C4-2B (cell line): ENCODE data around the gene SH2D6.

Source experiments
- ZFX ChIP-seq: fragments of 450-650 bp; IDR thresholded peaks from 2 replicates; pipeline ENCODE4 v1.6.1; 2017
- TF ChIP-seq, protein P1 (sequence below): fragments of 450-650 bp; conservative IDR thresholded peaks from 2 replicates; pipeline ENCODE4 v1.5.1; 2017; ENCODE audit warnings: mild to moderate bottlenecking

DNA sequence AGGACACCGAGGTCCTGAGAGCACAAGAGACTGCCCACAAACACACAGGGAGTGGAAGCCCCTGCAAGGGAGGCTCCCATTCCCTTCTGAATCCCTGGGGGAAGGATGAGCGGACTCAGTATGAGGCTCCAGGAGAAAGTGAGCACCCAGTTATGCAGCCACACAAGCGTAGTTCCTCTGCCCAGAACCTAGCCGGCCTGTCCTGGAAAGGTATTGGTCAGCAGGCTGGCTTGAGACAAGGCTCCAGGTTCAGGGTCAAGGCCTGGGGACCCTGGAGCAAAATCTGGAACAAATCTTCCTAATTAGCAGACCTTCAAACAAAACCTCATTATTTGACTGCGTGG is 7.1 kb upstream of the SH2D6 start:
- no peak for TF ChIP-seq ZFX
- TF ChIP-seq, protein P1, sequence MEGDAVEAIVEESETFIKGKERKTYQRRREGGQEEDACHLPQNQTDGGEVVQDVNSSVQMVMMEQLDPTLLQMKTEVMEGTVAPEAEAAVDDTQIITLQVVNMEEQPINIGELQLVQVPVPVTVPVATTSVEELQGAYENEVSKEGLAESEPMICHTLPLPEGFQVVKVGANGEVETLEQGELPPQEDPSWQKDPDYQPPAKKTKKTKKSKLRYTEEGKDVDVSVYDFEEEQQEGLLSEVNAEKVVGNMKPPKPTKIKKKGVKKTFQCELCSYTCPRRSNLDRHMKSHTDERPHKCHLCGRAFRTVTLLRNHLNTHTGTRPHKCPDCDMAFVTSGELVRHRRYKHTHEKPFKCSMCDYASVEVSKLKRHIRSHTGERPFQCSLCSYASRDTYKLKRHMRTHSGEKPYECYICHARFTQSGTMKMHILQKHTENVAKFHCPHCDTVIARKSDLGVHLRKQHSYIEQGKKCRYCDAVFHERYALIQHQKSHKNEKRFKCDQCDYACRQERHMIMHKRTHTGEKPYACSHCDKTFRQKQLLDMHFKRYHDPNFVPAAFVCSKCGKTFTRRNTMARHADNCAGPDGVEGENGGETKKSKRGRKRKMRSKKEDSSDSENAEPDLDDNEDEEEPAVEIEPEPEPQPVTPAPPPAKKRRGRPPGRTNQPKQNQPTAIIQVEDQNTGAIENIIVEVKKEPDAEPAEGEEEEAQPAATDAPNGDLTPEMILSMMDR, result no peak
